Uterus (tissue), 4 donors: ENCODE data around the gene MRGPRG. TPM values are rescaled to one million over a fixed set of nuclear protein-coding genes. Genes with fewer than 3 reads are reported as not detected.
"Not testable (repeated sequence)": the region's sequence is repeated elsewhere in the genome, so short reads cannot be mapped to it uniquely, and the experiment has no call there.

Experiments
- DNase-seq, 2 donors: peaks; one replicate each; pipeline ENCODE4 v3.0.0-alpha.2; 2019 to 2020
- H3K27ac ChIP-seq, 2 donors: fragments of 200-600 bp; sonication (generic); 1 replicate in 1 of 2; 2 replicates in 1 of 2; pipeline ENCODE4 v1.5.1; 2016 to 2018
- H3K27me3 ChIP-seq, 2 donors: fragments of 200-600 bp; sonication (generic); one replicate each; pipeline ENCODE4 v1.5.1; 2018 to 2019; ENCODE audit warnings: control low read depth in 1 of 2
- H3K36me3 ChIP-seq, 2 donors: fragments of 200-600 bp; sonication (generic); one replicate each; pipeline ENCODE4 v1.5.1; 2019; ENCODE audit warnings: control low read depth in 1 of 2
- H3K4me1 ChIP-seq, 2 donors: fragments of 200-600 bp; sonication (generic); one replicate each; pipeline ENCODE4 v1.5.1; 2018 to 2019; ENCODE audit warnings: control low read depth in 1 of 2
- H3K4me3 ChIP-seq, 2 donors: fragments of 200-600 bp; sonication (generic); 1 replicate in 1 of 2; 2 replicates in 1 of 2; pipeline ENCODE4 v1.5.1; 2018 to 2019; ENCODE audit warnings: mild to moderate bottlenecking in 1 of 2
- H3K9me3 ChIP-seq, 2 donors: fragments of 200-600 bp; sonication (generic); one replicate each; pipeline ENCODE4 v1.5.1; 2019; ENCODE audit warnings: control low read depth in 1 of 2
- POLR2A ChIP-seq, 2 donors: fragments of 450-650 bp; IDR thresholded peaks; one replicate each; pipeline ENCODE4 v1.6.1; 2016; ENCODE audit warnings: antibody characterized with exemption in 2 of 2, mild to moderate bottlenecking in 1 of 2, moderate library complexity in 1 of 2
- intact Hi-C: fragments of 100-400 bp; cut with DNase I; formaldehyde crosslinking; loops from one replicate; pipeline ENCODE4 v1.15.1; 2023; ENCODE audit warnings: low total_unique reads
- total RNA-seq, 4 donors: library from RNA; depleted of rRNA in 3 of 4; stranded (reverse); fragments of >200 nt in 3 of 4; gene quantifications; one replicate each; pipeline versions ENCODE4 v1.1.0 to v1.2.4, GENCODE V29; 2014 to 2023
- TF ChIP-seq, protein P1 (sequence below), 4 experiments: fragments of 200-600 bp in 2 of 4; fragments of 450-650 bp in 2 of 4; sonication (generic) in 2 of 4; IDR thresholded peaks; one replicate each; pipeline ENCODE4 v1.5.1; 2016 to 2019; ENCODE audit warnings: antibody characterized with exemption in 4 of 4, mild to moderate bottlenecking in 2 of 4, moderate library complexity in 1 of 4
- donor health status: DM: yes; HTN: yes; CAD: no.

Gene MRGPRG
- total RNA-seq, 4 donors from 2014 or later = not detected

DNA sequence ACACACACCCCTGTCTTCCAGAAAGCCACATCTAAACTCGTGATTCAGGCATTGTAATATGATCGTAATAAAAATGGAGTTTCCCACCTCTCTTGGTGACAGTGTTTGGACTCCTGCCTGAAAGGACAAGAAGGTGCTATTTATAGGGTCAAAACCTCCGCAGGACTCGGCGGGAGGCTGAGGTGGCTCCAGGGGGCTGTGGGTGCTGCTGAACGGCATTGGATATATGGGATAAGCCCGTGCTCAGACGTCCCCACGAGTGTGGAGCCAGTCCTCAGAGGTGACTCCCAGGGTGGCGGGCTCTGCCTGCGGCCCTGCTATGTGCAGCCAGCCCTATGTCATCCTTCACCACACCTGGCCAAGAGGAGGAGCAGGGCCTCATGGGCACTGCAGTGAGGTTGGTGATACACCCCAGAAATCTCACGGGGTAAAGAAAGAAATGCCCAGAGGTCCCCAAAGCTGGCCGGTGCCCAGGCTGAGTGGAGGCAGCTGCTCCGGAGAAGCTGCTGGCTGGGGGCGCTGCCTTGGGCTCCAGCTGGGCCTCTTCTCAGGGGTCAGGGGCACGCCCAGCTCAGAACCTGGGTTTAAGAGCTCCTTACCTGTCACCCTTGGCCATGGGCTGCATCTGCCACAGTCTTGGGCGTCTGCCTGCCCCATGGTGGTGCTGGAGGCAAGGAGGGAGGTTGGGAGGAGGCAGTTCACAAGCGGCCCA lies 48.4 kb downstream of the MRGPRG start:
- Histone ChIP-seq H3K36me3 (no peaks in the 10 kb centered on the region), H3K27ac (no peak overlapping the region), H3K4me1 (no peaks in the 10 kb centered on the region), H3K4me3 (no peak overlapping the region), H3K27me3 (no peaks in the 10 kb centered on the region), H3K9me3 (no peaks in the 10 kb centered on the region)
- no peak for TF ChIP-seq POLR2A (IDR thresholded peaks at IDR 0.05)
- TF ChIP-seq, protein P1, sequence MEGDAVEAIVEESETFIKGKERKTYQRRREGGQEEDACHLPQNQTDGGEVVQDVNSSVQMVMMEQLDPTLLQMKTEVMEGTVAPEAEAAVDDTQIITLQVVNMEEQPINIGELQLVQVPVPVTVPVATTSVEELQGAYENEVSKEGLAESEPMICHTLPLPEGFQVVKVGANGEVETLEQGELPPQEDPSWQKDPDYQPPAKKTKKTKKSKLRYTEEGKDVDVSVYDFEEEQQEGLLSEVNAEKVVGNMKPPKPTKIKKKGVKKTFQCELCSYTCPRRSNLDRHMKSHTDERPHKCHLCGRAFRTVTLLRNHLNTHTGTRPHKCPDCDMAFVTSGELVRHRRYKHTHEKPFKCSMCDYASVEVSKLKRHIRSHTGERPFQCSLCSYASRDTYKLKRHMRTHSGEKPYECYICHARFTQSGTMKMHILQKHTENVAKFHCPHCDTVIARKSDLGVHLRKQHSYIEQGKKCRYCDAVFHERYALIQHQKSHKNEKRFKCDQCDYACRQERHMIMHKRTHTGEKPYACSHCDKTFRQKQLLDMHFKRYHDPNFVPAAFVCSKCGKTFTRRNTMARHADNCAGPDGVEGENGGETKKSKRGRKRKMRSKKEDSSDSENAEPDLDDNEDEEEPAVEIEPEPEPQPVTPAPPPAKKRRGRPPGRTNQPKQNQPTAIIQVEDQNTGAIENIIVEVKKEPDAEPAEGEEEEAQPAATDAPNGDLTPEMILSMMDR (IDR thresholded peaks at IDR 0.05) = no peak
- intact Hi-C loops = no loop called here
- no peak for DNase-seq

DNA sequence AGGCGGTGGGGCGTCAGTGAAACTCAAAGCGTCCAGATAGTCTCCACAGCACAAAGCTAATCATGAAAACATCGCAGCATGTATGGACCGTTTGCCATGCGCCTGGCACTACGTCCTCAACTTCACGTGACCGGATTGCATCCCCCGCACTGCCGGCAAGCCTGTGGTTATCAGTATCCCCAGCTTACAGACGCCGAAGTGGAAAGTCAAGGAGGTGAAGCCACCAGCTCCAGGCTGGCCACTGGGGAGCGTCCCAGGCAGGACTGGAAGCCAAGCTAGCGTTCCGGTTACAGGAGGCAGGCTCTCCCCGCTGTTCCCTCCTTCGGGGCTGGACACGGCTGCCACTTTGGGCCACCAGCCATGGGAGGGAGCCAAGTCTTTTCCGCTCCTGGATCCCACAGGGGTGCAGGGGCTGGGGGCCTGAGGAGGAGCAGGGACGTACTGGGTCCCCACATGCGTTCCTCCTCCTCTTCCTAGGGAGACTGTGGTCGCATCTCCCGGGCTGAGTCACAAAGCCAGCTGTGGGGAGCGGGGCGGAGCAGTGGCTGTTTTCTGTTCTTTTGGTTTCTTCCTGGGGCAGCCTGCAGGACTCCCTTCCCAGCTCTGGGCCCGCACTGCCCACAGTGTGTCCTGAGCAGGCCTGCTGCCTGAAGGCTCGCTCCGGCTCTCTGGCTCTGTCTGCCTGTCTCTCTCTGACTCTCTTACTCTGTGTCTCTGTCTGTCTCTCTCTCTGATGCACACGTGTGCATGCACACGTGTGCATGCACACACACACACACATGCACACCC lies 49.2 kb downstream of the MRGPRG start:
- Histone ChIP-seq H3K27ac (peak overlapping the region in 1 of 2 donors; percentile 20), H3K4me1 (no peaks in the 10 kb centered on the region), H3K36me3 (no peaks in the 10 kb centered on the region), H3K27me3 (no peaks in the 10 kb centered on the region), H3K9me3 (no peaks in the 10 kb centered on the region), H3K4me3 (peak overlapping the region; percentile 2 to 23)
- DNase-seq = peak in 1 of 2 donors; percentile 44
- TF ChIP-seq, protein P1 (IDR thresholded peaks at IDR 0.05) = no peak
- TF ChIP-seq POLR2A (IDR thresholded peaks at IDR 0.05) = peak in 1 of 2 donors; percentile 22
- intact Hi-C loops = no loop called here

DNA sequence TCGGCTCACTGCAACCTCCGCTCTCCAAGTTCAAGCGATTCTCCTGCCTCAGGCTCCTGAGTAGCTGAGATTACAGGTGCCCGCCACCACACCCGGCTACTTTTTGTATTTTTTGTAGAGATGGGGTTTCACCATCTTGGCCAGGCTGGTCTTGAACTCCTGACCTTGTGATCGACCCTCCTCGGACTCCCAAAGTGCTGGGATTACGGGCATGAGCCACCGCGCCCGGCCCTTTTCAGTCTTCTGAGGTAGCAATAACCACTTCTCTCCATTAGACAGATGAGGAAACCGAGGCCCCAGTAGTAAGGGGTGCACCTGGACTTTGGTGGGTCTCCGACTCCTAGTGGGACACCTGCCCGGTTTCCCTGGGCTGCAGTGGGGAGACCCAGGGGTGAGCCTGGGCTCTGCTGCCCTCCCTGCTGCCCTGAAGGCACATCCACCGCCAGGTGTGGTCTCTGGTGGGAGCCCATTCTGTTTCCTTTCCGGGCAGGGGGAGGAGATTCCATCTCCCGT lies 49.8 kb downstream of the MRGPRG start:
- intact Hi-C loops, H3K27me3 ChIP-seq, H3K4me1 ChIP-seq, H3K36me3 ChIP-seq, H3K9me3 ChIP-seq: not testable (repeated sequence)
- peak in 1 of 2 donors; percentile 17 for DNase-seq
- peak overlapping the region in 1 of 2 donors; percentile 20 for H3K27ac ChIP-seq
- H3K4me3 ChIP-seq = peak overlapping the region in 1 of 2 donors; percentile 2

Other genes starting within 250 kb of the MRGPRG start
- 100 to 1,000 TPM in 3 of 4 donors, 10 to 100 TPM in 1; 96.1 to 183 (median 129) TPM for gene NAP1L4, start 226.5 kb downstream of the MRGPRG start, total RNA-seq
- gene CARS1, start 161.4 kb downstream of the MRGPRG start, total RNA-seq = 10 to 100 TPM; 13.2 to 39.5 (median 27.4) TPM
- gene OSBPL5, start 53.5 kb downstream of the MRGPRG start, total RNA-seq = 10 to 100 TPM; 24.7 to 83.3 (median 48.2) TPM
- 1 to 10 TPM in 1 of 4 donors, under 1 TPM in 1, not detected in 2; 0.28 to 1.5 TPM for gene MRGPRE, start 13.6 kb upstream of the MRGPRG start, total RNA-seq
- gene ZNF195, start 160.3 kb upstream of the MRGPRG start, total RNA-seq = 10 to 100 TPM in 3 of 4 donors, 1 to 10 TPM in 1; 9.4 to 24.0 (median 15.6) TPM